Stimulated activated CD8-positive, alpha-beta memory T cell treated with anti-CD3 and anti-CD28 coated beads, Interleukin-4, amount 100 ng/mL, for 1 hour (primary cell): Measurements from ENCODE around the gene ACTR6.

Experiments
- DNase-seq, 2 donors: peaks; one replicate each; pipeline ENCODE4 v3.0.0-alpha.2; 2020; ENCODE audit warnings: low read depth in 2 of 2, low spot score in 1 of 2

The ACTR6 gene

DNA sequence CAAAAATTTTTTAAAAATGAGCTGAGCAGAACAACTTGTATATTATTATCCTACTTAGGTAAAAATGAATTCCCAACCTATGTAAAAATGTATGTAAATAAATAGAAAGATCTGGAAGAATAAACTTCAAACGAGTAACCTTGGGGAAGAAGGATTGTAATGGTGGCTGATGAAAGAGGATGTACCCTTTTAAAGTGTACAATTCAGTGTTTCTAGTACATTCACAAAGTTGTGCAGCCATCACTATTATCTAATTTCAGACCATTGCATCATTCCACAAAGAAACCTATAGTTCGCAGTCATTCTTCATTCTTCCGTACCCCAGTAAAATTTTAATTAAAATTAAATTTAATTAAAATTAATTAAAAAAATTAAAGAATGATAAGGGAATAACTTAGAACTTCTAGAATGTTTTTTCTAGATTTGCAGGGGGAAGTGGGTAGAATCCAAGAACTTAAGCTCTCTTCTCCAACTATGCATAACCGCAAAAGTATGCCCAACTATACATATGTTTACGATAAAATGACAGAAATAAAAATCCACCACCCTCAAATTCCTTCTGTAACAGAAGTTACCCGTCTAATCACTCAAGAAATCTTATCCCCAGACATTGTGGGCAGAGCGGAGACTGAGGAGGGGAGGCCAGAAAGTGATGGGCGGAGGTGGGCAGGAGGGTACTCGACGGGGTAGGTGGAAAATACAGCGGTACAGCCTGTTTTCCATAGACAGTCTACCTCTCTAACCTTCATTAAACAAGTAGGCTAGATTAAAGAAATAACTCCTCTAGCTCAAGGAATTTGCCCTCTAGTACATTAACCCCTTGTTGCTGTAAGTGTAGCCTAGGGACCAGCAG lies 65.3 kb downstream of the ACTR6 start:
- DNase-seq = no peak

DNA sequence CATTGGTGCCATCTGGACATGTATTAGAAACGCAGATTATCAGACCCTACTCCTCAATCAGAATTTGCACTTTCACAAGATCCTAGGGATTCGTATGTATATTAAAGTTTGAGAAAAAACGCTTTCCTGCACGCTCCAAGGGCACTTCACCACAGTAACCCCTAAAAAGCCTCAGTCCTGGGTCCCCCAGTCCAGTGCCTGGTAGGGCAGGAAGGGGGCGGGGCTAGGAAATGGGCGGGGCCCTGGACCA lies 65.9 kb downstream of the ACTR6 start:
- peak; percentile 88 to 93 for DNase-seq

DNA sequence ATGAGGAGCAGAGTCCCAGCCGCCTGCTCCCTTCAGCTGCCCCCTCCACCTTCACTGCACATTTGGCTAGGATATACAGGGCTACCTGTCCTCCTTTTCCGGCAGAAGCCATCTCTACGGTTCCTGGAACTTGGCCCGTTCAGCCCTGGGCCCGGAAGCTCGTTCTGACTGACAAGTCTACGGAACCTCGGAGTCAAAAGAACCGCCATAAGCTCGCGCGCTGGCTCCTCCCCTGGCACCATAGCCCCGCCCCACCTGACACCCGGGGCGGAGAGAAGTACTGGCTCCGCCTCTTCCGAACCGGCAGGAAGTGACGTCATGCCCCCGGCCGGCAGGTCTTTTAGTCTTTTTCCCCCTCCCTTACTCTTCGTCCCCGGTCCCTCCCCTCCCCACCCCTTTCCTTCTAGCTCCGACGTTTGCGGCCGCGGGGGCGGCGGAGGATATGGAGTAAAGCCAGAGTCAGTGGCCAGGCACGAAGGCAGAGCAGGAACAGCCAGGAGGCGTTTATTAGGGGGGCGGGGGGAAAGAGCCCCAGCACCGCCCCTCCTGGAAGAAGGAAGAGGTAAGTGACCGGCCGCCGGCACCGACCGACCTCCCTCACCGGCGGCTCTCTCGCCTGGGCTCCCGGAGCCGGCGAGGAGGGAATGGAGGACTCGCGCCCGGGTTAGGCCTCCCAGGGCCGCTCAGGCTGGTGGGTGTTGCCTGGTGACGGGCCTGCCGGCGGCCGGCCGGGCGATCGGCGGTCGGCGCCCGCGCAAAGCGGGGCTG lies 66.4 kb downstream of the ACTR6 start, which contains the start of the genes DEPDC4 and SCYL2:
Gene DEPDC4, minus strand, starts transcription at position 245 of the 768 bp plus-strand sequence. Its CDS starts 3 bp downstream, at position 242.
Gene SCYL2, plus strand, starts transcription at position 343 of the 768 bp plus-strand sequence. CDS start 15,794 bp downstream, outside the sequence.
- peak; percentile 89 to 90 for DNase-seq

DNA sequence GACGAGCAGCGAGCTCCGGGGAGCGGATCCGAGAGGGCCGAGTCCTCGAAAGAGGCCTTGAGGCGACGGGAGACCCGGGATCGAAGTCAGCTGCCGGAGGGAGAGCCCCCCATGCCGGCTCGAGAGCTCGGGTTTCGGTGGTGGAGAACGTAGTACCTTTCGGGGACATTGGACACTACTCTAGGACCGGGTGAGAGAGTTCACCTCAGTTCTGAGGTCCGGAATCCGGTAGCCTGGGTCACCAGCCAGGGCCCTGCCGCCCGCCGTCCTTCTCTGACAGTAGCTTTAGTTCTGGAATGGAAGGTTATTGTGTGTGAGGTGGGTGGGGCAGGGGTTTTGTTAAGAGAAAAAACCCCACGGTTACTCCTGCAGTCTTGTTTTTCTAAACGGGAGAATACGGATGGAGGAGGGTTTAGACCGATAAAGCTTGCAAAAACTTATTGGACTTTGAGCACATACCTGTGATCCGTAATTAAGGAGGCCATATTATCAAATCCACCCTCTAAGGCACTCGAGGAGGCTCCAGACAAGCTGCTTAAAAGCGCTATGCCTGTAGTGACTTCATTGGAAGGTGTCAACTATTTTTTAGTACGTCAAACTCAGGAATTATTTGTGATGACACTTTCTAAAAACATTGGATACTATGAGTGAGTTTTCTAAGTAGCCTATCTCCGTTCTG lies 67.1 kb downstream of the ACTR6 start:
- DNase-seq = no peak

DNA sequence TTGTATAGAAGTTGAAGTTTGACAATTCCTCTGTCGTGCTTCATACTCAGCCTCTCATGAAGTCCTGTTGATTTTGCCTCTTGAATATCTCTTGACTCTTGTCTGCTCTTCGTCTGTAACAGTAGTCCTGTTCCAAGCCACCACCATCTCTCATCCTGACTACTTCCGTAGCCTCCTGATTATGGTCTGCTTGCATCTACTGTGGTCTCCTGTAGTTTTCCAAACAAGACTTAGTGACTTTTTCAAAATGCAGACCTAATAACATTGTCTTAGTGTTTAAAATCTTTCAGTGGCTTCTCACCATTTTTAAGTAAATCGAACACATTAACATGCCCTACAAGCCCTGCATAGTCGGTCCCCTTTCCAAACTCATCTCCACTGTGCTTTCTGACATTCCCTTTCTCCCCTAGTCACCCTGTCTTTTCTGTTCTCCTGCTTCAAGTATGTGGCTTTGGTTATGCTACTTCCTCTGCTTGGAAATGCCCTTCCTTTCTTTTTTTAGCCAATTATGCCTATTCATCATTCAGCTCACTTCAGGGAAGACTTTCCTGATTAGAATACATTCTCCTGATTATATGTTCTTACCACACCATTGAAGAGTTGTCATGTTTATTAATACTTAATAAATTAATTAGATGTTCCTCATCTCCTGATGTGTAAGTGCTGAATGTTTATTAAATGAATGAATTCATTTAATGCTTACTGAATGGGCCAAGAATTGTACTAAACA lies 68.4 kb downstream of the ACTR6 start:
- no peak for DNase-seq

DNA sequence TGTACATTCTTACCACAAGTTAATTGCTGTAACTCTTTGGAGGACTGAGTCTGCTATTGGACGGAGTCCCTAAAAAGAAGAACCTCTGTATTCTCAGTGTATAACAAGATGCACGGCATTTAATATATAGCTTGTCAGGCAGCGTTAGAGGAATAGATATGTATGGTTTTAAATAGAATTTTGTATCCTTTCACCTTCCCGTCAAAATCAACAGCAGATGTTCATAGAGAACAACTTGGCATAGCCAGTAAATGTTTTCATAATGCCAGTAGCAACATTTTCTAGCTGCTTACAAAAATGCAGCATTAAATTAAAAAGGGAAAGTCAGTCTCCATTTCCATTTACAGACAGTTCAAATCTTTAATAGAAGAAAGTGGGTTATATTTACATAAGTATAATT lies 73.2 kb downstream of the ACTR6 start:
- DNase-seq = no peak
